Activated CD4-positive, alpha-beta T cell treated with anti-CD3 and anti-CD28 coated beads for 48 hours (primary cell): ENCODE measurements around the gene ZNF236.

ENCODE experiments used
- DNase-seq: peaks from one replicate; pipeline ENCODE4 v3.0.0-alpha.2; 2020

ZNF236 gene

GRCh38 chr18:76992226-76993084 is 170.1 kb downstream of the ZNF236 start:
- no peak for DNase-seq

- DNase-seq, result no peak
Observed at GRCh38 chr18:76993085-76993382, 170.7 kb downstream of the ZNF236 start.

- no peak for DNase-seq
Observed at GRCh38 chr18:76993573-76993972, 171.2 kb downstream of the ZNF236 start.

GRCh38 chr18:76994086-76994654 is 171.8 kb downstream of the ZNF236 start:
- no peak for DNase-seq

GRCh38 chr18:76995896-76996295 is 173.5 kb downstream of the ZNF236 start:
- no peak for DNase-seq

GRCh38 chr18:76996429-76996828 is 174.1 kb downstream of the ZNF236 start:
- DNase-seq, result no peak

- no peak for DNase-seq
Observed at GRCh38 chr18:76997951-76998808, 175.8 kb downstream of the ZNF236 start.

- DNase-seq, result no peak
Observed at GRCh38 chr18:76999077-76999476, 176.7 kb downstream of the ZNF236 start.

- DNase-seq, result peak; percentile 58
Observed at GRCh38 chr18:77000527-77000926, 178.2 kb downstream of the ZNF236 start.

GRCh38 chr18:77001041-77001440 is 178.7 kb downstream of the ZNF236 start:
- no peak for DNase-seq

GRCh38 chr18:77001979-77002378 is 179.6 kb downstream of the ZNF236 start:
- no peak for DNase-seq

GRCh38 chr18:77002496-77002895 is 180.1 kb downstream of the ZNF236 start:
- DNase-seq, result no peak

- no peak for DNase-seq
Observed at GRCh38 chr18:77003316-77003715, 181.0 kb downstream of the ZNF236 start.

GRCh38 chr18:77004555-77005380 is 182.4 kb downstream of the ZNF236 start:
- no peak for DNase-seq

GRCh38 chr18:77005651-77006195 is 183.4 kb downstream of the ZNF236 start:
- DNase-seq, result no peak

- no peak for DNase-seq
Observed at GRCh38 chr18:77006305-77007175, 184.2 kb downstream of the ZNF236 start.

- no peak for DNase-seq
Observed at GRCh38 chr18:77007251-77007650, 184.9 kb downstream of the ZNF236 start.

- DNase-seq, result no peak
Observed at GRCh38 chr18:77008006-77008405, 185.6 kb downstream of the ZNF236 start.

GRCh38 chr18:77008576-77009315 is 186.4 kb downstream of the ZNF236 start:
- DNase-seq, result no peak

GRCh38 chr18:77009675-77010074 is 187.3 kb downstream of the ZNF236 start:
- no peak for DNase-seq

GRCh38 chr18:77012120-77012519 is 189.8 kb downstream of the ZNF236 start:
- DNase-seq, result no peak
